22Rv1 (cell line): ENCODE results near the gene DTL.
"Not testable (repeated sequence)": the region's sequence is repeated elsewhere in the genome, so short reads cannot be mapped to it uniquely, and the experiment has no call there.

ENCODE experiments used
- H3K27ac ChIP-seq: fragments of 450-650 bp; 2 replicates; pipeline ENCODE4 v1.5.1; 2017
- ZFX ChIP-seq: fragments of 450-650 bp; IDR thresholded peaks from 2 replicates; pipeline ENCODE4 v1.6.1; 2017; ENCODE audit warnings: antibody characterized with exemption, borderline replicate concordance
- TF ChIP-seq, protein P1 (sequence below): fragments of 450-650 bp; IDR thresholded peaks from 2 replicates; pipeline ENCODE4 v1.5.1; 2017; ENCODE audit warnings: mild to moderate bottlenecking

The DTL gene

DNA sequence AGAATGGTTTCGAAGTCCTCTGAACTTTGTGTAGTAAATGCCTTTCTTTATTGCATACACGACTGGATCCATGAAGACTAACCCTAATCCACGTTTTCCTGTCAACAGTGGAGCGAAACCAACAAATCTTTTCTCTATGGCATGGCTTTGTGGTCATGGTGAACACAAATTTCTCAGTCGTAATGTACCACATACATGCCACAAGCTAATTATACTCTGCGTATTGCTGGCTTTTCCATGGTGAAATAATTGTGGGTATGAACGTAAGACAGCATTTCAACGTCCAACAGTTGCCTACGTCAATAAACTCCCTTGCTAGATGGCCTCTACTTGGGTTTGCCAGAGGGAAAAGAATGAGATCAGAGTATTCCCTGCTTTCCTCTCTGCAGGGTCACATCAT is 27.7 kb upstream of the DTL start:
- no peak overlapping the region for H3K27ac ChIP-seq
- TF ChIP-seq ZFX = no peak
- TF ChIP-seq, protein P1, sequence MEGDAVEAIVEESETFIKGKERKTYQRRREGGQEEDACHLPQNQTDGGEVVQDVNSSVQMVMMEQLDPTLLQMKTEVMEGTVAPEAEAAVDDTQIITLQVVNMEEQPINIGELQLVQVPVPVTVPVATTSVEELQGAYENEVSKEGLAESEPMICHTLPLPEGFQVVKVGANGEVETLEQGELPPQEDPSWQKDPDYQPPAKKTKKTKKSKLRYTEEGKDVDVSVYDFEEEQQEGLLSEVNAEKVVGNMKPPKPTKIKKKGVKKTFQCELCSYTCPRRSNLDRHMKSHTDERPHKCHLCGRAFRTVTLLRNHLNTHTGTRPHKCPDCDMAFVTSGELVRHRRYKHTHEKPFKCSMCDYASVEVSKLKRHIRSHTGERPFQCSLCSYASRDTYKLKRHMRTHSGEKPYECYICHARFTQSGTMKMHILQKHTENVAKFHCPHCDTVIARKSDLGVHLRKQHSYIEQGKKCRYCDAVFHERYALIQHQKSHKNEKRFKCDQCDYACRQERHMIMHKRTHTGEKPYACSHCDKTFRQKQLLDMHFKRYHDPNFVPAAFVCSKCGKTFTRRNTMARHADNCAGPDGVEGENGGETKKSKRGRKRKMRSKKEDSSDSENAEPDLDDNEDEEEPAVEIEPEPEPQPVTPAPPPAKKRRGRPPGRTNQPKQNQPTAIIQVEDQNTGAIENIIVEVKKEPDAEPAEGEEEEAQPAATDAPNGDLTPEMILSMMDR = no peak

GRCh38 chr1:212009561-212009960 is 26.0 kb upstream of the DTL start:
- no peak overlapping the region for H3K27ac ChIP-seq
- no peak for TF ChIP-seq ZFX
- TF ChIP-seq, protein P1 = no peak

DNA sequence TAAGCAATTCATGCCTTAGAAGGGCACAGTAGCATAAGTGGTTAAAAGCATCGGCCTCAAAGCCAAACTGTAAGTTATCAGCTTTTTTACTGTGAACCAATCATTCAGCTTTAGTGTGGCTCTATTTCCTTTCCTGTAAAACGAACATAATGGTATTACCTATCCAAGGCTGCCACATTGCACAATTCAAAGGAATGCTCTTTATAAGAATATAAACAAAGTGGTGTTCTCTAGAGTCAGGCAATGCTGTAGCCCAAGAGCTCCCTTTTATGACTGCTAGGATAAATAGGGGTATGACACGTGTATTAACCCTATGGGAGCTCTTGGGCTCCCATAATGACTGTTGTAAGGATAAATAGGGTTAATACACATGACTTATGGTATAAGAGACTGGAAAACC is 25.5 kb upstream of the DTL start:
- TF ChIP-seq ZFX = no peak
- TF ChIP-seq, protein P1 = no peak
- H3K27ac ChIP-seq = no peak overlapping the region

- TF ChIP-seq, protein P1 = peak; percentile 100
- TF ChIP-seq ZFX = no peak
- no peak overlapping the region for H3K27ac ChIP-seq
Observed at GRCh38 chr1:212012034-212012740, 23.4 kb upstream of the DTL start.

- H3K27ac ChIP-seq = no peak overlapping the region
Observed at GRCh38 chr1:212013672-212014071, 21.9 kb upstream of the DTL start.

DNA sequence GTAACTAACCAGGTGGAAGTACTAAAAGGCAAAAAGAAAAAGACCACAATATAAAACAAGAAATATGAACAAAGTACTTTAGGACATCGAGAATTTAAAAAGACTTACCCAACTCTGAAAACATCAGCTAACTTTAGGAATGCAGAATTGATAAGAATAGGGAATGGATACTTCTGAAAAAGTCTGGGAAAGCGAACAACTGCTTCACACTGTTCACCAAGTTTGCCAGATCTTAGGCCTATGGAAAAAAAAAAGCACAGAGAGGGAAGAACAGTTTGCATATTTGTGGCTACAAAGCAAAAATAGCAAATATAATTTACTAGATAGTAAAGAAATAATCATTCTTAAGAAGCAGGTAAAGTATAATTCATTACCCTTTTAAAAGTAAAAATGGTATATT is 14.6 kb upstream of the DTL start:
- TF ChIP-seq ZFX = no peak
- TF ChIP-seq, protein P1 = no peak
- no peak overlapping the region for H3K27ac ChIP-seq

More at GRCh38 chr1:212013672-212014071, 21.9 kb upstream of the DTL start:
- TF ChIP-seq, protein P1 = no peak
- TF ChIP-seq ZFX = no peak

GRCh38 chr1:212021563-212021962 is 14.0 kb upstream of the DTL start:
- TF ChIP-seq, protein P1 = no peak
- H3K27ac ChIP-seq = no peak overlapping the region

DNA sequence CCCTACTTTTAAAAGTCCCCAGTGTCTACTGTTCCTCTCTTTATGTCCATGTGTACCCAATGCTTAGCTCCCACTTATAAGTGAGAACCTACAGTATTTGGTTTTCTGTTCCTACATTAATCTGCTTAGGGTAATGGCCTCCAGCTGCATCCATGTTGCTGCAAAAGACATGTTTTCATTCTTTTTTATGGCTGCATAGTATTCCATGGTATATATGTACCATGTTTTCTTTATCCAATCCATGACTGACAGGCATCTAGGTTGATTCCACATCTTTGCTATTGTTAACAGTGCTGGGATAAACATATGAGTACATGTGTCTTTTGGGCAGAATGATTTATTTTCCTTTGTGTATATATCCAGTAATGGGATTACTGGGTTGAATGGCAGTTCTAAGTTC is 12.6 kb upstream of the DTL start:
- not testable (repeated sequence) for H3K27ac ChIP-seq
